Gastroesophageal sphincter (tissue), 3 donors: ENCODE measurements around the gene GPR26.

ENCODE experiments used
- CTCF ChIP-seq, 4 experiments: fragments of 200-600 bp in 2 of 4; fragments of 450-650 bp in 2 of 4; sonication (generic) in 1 of 4; IDR thresholded peaks; one replicate each; pipeline ENCODE4 v1.5.1; 2017 to 2019; ENCODE audit warnings: antibody characterized with exemption in 4 of 4, mild to moderate bottlenecking in 2 of 4, moderate library complexity in 2 of 4
- EP300 ChIP-seq: sonication (generic); formaldehyde crosslinking; IDR thresholded peaks from one replicate; pipeline ENCODE4 v1.6.1; 2017; ENCODE audit warnings: antibody characterized with exemption, mild to moderate bottlenecking
- POLR2A ChIP-seq, 2 donors: fragments of 450-650 bp; IDR thresholded peaks; one replicate each; pipeline ENCODE4 v1.6.1; 2017; ENCODE audit warnings: antibody characterized with exemption in 2 of 2, mild to moderate bottlenecking in 2 of 2, moderate library complexity in 1 of 2
- POLR2AphosphoS5 ChIP-seq: sonication (generic); formaldehyde crosslinking; IDR thresholded peaks from one replicate; pipeline ENCODE4 v1.6.1; 2017; ENCODE audit warnings: antibody characterized with exemption

GRCh38 chr10:123715546-123715945 lies 49.4 kb downstream of the GPR26 start:
- no peak for TF ChIP-seq POLR2AphosphoS5
- no peak for TF ChIP-seq CTCF (IDR thresholded peaks at IDR 0.05)
- no peak for TF ChIP-seq POLR2A (IDR thresholded peaks at IDR 0.05)
- TF ChIP-seq EP300: no peak
